SHP77 treated with DMSO at 0.1 percent for 48 hours (cell line): ENCODE results near the gene TRMU.
"Not testable (repeated sequence)": the region's sequence is repeated elsewhere in the genome, so short reads cannot be mapped to it uniquely, and the experiment has no call there.

ENCODE experiments used
- DNase-seq: peaks from one replicate; lab custom pipeline; 2025; lab: John Stamatoyannopoulos, UW

TRMU gene

DNA sequence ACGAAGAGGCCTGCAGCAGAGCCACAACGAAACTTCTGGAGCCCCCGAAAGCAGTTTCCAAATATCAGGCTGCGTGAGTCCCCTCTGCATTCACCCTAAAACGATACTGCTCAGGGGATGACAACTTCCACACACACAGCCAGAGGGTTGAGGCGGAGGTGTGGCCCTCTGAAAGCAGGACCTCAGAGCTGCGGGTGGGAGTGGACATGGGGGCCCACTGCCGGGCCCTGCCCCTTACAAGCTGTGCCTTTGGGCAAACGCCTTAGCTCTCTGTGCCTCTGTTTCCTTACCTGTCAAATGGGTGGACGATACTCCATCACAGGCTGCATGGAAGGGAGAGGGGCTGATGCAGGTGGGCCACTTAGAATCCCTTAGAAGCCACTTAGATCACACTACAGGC is 53.1 kb downstream of the TRMU start:
- DNase-seq = no peak

DNA sequence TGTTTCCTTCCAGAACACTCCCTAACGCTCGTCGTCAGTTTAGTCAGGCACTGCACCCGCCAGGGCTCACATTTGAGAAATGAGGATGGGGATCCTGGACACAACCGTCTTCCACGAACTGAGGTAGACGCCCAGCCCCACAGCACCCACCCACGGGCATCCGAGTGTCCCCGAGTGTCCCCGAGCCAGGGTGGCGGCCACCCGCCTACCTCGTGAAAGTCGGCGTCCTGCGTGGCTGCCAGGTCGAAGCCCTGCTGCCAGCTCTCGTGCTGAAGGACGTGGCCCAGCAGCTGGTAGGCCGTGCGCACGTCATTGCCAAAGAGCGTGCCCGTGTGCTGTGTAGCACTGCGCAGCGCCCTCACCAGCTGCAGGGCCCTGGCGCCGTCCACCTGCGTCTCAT is 53.6 kb downstream of the TRMU start:
- DNase-seq = peak; percentile 37

DNA sequence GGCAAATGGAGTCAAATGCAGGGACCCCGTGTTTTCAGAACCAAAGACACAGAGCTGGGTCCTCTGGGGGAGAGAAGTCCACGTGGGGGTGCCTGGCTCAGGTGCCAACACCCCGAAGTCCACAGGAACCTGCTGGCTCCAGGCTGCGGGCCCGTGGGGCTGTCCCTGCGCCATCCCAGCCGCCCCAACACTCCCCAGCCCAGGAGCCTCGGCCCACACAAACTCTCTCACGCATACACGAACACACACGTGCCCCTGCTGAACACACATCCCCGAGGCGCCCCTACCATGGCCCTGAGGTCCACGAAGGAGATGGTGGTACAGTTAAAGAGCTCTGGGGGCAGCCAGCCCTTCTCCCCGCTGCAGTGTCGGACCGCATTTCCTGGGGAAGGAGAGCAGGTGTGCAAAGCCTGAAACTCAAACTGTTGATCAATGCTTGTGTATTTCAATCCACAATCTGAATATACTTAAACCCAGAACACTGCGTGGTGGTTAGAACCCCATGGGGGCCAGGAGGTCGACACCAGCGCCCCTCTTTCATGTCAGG is 54.7 kb downstream of the TRMU start:
- no peak for DNase-seq

DNA sequence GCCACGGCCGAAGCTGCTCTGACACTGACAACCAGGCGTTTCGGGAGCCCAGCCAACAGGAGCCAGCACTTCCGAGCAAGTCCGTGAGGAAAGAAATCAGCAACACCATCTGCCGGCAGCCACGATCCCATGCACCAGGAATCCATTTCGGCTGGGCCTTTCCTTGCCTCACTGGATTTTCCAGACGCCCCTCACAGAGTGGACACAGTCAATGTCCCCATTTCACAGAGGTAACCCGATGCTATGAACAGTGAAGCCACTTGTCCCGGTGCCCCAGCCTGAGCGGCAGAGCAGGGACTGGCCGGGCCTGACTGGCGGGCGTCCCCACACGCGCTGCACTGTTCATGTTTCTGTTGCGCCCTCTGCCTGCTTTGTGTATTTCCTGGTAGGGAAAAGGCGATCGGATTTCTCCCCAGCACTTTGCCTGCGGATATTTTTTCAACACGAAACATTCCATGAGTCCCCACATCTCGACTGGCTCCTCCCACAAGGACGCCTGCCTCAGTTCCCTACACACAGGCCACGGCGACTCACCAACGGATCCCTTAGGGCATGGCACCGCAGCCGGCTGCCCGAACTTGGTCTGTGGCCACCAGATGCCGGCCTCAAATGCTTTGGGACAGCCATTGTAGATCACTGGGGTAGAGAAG is 55.3 kb downstream of the TRMU start:
- peak; percentile 75 for DNase-seq

DNA sequence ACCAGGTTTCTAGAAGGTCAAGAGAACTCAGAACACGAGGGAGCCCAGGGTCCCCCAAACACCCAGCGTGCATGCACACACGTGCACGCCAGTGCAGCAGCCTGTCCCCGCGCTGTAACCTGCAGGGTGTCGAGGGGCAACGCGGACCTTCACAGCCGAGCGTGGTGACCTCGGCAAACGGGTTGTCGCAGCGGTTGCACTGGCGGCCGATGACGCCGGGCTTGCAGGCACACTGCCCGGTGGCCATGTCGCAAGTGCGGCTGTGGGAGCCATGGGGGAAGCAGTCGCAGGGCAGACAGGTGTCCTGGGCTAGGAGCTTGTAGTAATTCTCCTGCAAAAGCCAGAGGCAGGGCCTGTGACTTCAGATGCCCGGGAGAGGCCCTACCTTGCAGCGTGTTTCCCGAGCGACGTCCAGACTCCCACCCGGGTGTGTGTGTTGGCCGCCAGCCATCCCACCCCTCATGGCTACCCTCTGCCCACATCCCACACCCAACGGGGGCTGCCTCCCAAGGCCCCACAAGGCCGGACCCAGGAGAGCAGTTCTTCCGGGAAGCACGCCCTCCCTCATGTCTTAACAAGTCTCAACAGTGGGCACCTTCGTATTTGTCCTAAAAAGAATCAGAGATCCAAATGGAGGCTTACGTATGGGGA is 56.1 kb downstream of the TRMU start:
- DNase-seq = no peak

DNA sequence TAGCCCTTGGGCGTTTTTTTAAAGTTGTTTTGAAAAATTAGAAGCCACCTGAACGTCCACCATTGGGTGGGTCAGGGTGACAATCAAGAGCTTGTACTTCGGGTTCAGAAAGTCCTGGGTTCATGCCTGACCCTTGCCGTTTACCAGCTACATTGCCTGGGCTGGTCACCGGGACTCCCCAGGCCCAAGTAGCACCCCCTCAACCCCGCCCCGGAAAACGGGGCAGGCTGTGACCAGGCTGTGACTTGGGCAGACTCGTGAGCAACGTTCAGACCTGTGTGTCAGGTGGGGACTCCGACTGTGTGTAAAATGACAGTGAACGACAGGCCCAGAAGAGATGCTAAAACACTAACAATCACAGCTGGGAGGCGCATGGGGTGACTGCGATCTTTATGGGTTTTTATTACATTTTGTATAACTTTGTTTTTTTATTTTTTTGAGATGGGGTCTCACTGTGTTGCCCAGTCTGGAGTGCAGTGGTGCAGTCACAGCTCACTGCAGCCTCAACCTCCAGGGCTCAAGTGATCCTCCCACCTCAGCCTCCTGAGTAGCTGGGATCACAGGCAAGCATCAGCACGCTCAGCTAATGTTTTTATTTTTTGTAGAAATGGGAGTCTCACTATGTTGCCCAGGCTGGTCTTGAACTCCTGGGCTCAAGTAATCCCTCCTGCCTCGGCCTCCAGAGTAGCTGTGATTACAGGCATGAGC is 56.8 kb downstream of the TRMU start:
- DNase-seq = no peak

DNA sequence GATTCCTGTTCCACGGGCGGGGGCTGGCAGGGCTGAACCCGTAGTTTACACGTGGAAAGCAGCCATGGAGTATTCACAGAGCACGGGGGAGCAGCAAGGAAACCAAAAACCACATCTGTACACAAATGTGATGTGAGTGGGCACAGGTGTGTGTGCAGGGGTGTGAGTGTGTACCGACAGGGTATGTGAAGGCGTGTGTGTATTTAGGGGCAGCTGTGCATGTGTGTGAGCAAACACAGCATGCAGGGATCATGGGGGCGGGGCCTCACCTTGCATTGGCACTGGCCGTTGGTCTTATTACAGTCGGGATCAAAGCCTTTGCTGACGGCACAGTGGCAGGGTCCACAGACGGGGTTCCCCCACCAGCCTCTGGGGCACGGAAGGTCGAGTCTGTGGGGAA is 58.4 kb downstream of the TRMU start:
- DNase-seq = peak; percentile 42

DNA sequence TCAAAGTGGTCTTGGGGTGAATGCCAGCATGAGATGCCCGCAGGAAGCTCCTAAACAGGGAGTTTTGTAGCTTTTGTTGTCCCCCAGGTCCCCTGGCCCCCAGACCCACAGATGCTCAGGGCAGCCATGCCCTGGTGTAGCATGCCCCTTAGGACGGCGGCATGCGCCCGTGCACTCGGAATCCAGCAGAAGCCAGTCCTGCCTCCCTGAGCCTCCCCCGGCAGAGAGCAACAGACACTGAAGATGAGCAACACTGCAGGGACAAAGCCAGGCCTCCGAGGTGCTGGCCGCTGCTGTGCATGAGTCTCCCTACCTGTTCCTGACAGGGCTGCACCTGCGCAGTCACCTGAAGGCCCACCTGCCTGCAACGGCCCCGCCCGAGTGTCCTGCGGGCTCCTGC is 59.1 kb downstream of the TRMU start:
- no peak for DNase-seq

DNA sequence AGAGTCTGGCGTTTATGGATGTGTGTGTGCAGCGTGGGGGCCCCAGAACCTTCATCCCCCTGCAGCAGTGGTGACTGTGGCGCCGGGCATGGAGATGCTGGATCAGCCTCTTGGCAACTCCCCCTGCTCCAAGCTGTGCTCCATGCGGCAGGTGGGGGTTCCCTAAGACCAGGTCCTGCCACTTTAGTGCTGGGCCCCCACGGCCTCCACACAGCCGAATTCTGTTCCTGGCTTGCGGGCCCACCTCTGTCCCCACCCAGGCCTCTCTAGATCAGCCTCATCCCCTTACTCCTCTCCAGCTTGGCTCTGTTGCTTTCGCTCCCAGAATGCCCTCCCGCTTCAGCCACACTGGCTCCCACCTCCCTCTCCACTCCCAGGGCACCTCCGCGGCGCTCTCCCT is 59.6 kb downstream of the TRMU start:
- no peak for DNase-seq

DNA sequence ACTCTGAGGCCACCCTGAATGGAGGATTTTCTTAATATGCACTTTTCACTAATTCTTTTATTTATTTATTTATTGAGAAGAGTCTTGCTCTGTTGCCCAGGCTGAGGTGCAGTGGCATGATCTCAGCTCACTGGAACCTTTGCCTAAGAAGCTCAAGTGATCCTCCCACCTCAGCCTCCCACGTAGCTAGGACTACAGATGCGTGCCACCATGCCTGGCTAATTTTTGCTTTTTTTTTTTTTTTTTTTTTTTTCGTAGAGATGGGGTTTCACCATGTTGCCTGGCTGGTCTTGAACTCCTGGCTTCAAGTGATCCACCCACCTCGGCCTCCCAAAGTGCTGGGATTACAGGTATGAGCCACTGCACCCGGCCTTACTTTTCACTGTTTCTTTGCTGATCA is 61.5 kb downstream of the TRMU start:
- not testable (repeated sequence) for DNase-seq

DNA sequence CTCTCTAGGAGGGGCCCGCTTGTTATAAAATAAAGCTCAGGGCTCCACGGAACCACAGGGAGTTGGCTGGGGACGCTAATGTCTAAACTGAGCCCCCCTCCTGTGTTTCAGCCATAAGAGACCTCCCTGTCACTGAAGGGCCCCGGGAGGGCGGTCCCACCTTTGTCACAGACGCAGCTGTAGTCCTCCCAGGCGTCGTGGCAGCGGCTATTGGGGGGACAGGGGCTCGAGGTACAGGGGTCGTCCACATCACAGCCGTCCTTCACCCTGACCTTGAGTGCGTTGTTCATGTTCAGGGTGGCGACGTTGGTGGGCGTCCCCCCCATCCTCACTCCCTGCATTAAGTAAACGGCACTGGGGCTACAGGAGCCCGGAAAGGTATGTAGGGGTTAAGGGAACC is 62.0 kb downstream of the TRMU start:
- DNase-seq = no peak

DNA sequence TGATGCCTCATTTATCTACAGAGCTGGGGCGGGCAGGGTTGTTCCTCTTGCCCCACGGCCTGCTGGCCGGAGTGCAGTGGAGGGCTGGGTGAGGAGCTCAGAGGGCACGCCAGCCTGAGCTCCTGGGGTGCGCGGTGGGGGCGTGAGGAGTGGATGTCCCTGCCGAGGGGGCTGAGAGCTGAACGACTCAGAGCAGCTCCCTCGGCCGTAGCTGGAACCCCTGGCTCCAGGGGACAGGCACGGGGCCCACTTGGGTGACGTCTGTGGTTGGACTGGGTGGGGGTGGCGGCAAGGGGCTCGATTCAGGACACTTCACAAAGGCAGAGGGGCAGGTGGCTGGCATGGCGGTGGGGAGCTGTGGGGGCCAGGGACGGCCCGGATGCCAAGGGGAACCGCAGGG is 62.4 kb downstream of the TRMU start:
- DNase-seq = no peak

DNA sequence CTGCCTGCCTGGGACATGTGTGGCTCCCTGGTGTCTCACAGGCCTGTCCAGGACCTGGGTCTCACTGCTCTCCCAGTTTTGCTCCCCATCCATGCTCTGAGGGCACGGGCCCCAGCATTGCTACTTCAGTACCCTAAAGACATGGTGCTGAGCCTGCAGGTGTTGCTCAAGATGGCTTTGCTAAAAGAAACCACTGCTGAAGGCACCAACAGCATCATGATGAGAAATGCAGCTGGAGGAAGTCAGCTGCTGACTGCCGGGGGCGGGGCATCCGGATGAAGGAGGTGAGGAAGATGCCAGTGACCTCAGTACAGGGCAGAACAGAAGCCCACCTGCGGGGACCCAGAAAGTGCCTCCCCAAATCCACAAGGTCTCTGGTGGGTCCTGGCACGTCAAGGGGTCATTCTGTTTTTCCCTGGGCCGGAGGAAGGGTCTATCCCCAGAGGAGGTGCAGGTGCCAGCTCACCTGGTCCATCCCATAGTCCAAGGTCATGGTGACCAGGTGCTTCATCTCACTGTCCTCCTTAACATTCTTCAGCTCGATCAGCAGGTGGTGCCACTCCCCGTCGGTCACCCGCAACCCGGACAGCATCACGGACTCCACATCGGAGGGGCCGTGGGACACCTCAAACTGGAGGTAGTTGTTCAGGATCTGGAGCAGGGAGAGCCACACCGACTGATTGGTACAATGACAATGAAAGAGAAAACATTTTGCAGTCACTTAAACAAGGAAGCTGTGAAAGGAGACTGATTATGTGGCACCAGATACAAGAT is 63.9 kb downstream of the TRMU start:
- no peak for DNase-seq

DNA sequence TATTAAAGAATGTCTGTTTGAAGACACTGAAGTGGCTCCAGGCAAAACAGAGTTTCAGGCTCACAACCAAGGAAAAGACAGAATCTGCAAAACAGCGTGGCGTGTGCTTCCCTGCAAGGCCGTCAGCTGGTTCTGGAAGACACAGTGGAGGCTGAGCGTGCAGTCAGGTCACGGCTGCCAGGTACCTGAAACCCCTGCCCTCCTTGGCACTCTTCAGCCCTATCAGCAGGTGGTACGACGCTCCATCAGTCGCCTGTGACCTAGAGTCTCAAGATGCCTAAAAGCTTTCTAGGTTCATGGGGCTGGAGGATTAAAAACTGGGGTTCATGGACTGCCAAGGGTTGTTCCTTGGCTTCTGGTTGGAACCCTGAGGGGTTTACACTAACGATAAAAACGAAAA is 65.9 kb downstream of the TRMU start:
- DNase-seq = no peak

DNA sequence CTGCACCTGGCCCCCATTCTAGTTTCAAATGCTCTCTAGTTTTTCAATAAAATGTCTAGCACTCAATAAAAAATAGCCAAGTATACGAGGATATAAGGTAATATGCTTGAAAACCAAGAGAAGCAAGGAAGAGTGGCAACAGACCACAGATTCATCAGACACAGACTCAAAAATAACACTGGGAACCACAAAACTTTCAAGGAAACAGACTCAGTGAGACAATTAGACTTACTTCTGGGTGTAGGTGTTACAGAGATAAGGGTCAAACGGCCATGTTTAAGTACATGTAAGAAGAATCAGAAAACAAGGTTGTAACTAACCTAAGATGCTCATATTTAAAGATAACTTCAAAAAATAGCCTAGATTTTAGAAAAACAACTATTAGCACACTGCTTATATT is 67.0 kb downstream of the TRMU start:
- no peak for DNase-seq

DNA sequence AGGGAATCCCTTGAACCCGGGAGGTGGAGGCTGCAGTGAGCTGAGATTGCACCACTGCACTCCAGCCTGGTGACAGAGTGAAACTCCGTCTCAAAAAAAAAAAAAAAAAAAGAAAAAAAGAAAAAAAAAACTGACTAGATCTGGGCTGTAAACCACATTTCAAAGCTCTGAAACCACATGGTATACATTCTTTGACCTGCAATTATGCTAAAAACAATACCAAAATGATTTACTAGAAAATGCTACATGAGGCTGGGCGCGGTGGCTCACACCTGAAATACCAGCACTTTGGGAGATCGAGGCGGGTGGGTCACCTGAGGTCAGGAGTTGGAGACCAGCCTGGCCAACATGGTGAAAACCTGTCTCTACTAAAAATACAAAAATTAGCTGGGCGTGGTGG is 68.4 kb downstream of the TRMU start:
- not testable (repeated sequence) for DNase-seq

DNA sequence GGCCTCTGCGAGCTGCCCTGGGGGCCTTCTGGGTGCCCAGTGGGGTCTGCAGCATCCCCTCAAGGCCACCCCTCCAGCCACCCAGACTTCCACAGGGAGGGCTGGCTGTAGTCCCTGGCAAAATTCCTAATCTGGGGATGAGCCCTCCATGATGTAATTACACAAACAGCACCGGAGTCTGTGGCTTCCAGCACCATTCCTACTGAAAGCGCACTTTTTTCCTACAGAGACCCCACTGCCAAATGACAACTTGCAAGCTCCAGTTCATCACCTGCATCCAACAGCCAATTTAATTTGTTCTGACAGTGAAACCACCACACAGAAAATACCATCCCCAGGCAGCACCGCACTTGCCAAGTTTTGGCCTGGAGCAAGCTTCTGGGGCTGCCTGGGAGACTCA is 70.4 kb downstream of the TRMU start:
- DNase-seq = no peak

DNA sequence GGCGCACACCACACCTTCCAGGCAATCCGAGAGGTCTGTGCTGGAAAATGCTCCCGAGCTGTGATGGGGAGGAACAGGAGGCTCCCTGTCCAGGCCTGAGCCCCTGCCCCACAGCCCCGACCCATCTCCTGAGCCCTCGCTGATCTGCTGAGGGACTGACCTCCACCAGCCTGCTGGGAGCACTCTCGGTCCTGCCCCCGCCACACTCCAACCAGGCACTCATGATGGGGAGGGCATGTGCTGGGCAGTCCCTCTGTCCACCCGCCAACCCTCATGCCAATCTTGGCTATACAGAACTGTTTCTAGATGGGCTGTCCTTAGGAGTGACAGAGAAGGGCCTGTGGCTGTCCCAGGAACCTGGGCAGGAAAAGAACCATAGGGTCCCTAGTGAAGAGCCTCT is 70.8 kb downstream of the TRMU start:
- DNase-seq = no peak

DNA sequence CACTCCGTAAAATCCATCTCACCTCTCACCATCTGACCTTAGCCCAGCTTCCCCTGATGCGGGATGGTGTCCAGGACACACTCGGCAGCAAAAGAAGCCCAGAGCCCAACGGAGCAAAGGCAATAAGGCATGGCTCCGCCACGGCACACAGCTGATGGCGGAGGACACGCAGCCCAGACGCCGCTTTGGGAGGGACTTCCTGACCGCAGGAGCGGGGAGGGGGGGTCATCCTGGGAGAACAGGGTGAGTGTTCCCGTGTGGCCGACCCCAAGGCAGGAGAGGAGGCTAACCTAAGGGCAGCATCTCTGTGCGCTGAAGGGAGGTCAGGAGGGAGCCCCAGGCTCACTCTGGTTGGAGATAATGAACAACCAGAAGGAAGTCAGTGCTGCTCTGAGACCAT is 71.3 kb downstream of the TRMU start:
- no peak for DNase-seq
